H9 (cell line): Measurements from ENCODE around the gene OTOGL. TPM values are rescaled to one million over a fixed set of nuclear protein-coding genes. Genes with fewer than 3 reads are reported as not detected.

Source experiments
- DNase-seq: peaks from one replicate; pipeline ENCODE4 v3.0.0-alpha.2; 2017
- H2AFZ ChIP-seq: one replicate; pipeline ENCODE4 v1.6.1; 2013; ENCODE audit warnings: mild to moderate bottlenecking, low read length, control low read depth, moderate library complexity
- H2AK5ac ChIP-seq: 2 replicates; pipeline ENCODE4 v1.6.1; 2013; ENCODE audit warnings: low read length, control low read depth, mixed read lengths; ENCODE audit not compliant: insufficient read length
- H2BK120ac ChIP-seq: one replicate; pipeline ENCODE4 v1.6.1; 2013; ENCODE audit warnings: low read depth, mild to moderate bottlenecking, low read length, control low read depth, inconsistent platforms; ENCODE audit not compliant: poor library complexity, severe bottlenecking
- H2BK12ac ChIP-seq: 2 replicates; pipeline ENCODE4 v1.6.1; 2013; ENCODE audit warnings: low read length, control low read depth, mixed read lengths, low read depth; ENCODE audit not compliant: insufficient read length
- H2BK15ac ChIP-seq: 2 replicates; pipeline ENCODE4 v1.6.1; 2013; ENCODE audit warnings: low read depth, low read length, control low read depth
- H2BK20ac ChIP-seq: one replicate; pipeline ENCODE4 v1.6.1; 2013; ENCODE audit warnings: low read depth, mild to moderate bottlenecking, low read length, control low read depth, inconsistent platforms; ENCODE audit not compliant: poor library complexity, severe bottlenecking
- H2BK5ac ChIP-seq: 2 replicates; pipeline ENCODE4 v1.6.1; 2013; ENCODE audit warnings: low read length, control low read depth, mixed read lengths; ENCODE audit not compliant: insufficient read length
- H3K14ac ChIP-seq: 2 replicates; pipeline ENCODE4 v1.6.1; 2013; ENCODE audit warnings: low read length, control low read depth; ENCODE audit not compliant: insufficient read depth
- H3K18ac ChIP-seq: 2 replicates; pipeline ENCODE4 v1.6.1; 2013; ENCODE audit warnings: low read depth, mild to moderate bottlenecking, mixed read lengths, low read length, control low read depth; ENCODE audit not compliant: insufficient read length
- H3K23ac ChIP-seq: 2 replicates; pipeline ENCODE4 v1.6.1; 2013; ENCODE audit warnings: low read length, control low read depth, mixed read lengths, low read depth; ENCODE audit not compliant: insufficient read length
- H3K23me2 ChIP-seq: 2 replicates; pipeline ENCODE4 v1.6.1; 2013; ENCODE audit warnings: low read depth, mild to moderate bottlenecking, mixed read lengths, low read length, control low read depth; ENCODE audit not compliant: insufficient read length, poor library complexity, severe bottlenecking
- H3K27ac ChIP-seq: 2 replicates; pipeline ENCODE4 v1.5.1; 2013; ENCODE audit warnings: low read length, control low read depth, mixed read lengths, low read depth; ENCODE audit not compliant: insufficient read length
- H3K27me3 ChIP-seq: 2 replicates; pipeline ENCODE4 v1.6.1; 2013; ENCODE audit warnings: low read length, control low read depth, inconsistent platforms; ENCODE audit not compliant: insufficient read depth
- H3K4ac ChIP-seq: 2 replicates; pipeline ENCODE4 v1.6.1; 2013; ENCODE audit warnings: low read depth, mild to moderate bottlenecking, control low read depth, inconsistent platforms, low read length, moderate library complexity
- H3K4me1 ChIP-seq: 2 replicates; pipeline ENCODE4 v1.6.1; 2013; ENCODE audit warnings: low read length, control low read depth, inconsistent platforms; ENCODE audit not compliant: insufficient read depth
- H3K4me2 ChIP-seq: 2 replicates; pipeline ENCODE4 v1.6.1; 2013; ENCODE audit warnings: low read length, control low read depth, mixed read lengths; ENCODE audit not compliant: insufficient read length, insufficient read depth
- H3K56ac ChIP-seq: 2 replicates; pipeline ENCODE4 v1.6.1; 2013; ENCODE audit warnings: low read depth, mild to moderate bottlenecking, mixed read lengths, low read length, control low read depth; ENCODE audit not compliant: insufficient read length
- H3K79me1 ChIP-seq: 2 replicates; pipeline ENCODE4 v1.6.1; 2013; ENCODE audit warnings: low read depth, mild to moderate bottlenecking, moderate library complexity, low read length, control low read depth, inconsistent platforms; ENCODE audit not compliant: insufficient read depth, poor library complexity, severe bottlenecking
- H3K79me2 ChIP-seq: 2 replicates; pipeline ENCODE4 v1.6.1; 2013; ENCODE audit warnings: low read length, control low read depth, inconsistent platforms; ENCODE audit not compliant: insufficient read depth
- H3K9ac ChIP-seq: 2 replicates; pipeline ENCODE4 v1.6.1; 2013; ENCODE audit warnings: low read length, control low read depth, mixed read lengths; ENCODE audit not compliant: insufficient read length; ENCODE audit errors: extremely low read depth
- H3K9me3 ChIP-seq: one replicate; pipeline ENCODE4 v1.6.1; 2013; ENCODE audit warnings: low read depth, low read length, inconsistent platforms; ENCODE audit not compliant: control insufficient read depth
- H3T11ph ChIP-seq: one replicate; pipeline ENCODE4 v1.6.1; 2013; ENCODE audit warnings: mild to moderate bottlenecking, low read length, control low read depth, inconsistent platforms
- H4K20me1 ChIP-seq: one replicate; pipeline ENCODE4 v1.6.1; 2013; ENCODE audit not compliant: control insufficient read depth, insufficient read length, insufficient read depth
- H4K5ac ChIP-seq: 2 replicates; pipeline ENCODE4 v1.6.1; 2013; ENCODE audit warnings: low read depth, mild to moderate bottlenecking, mixed read lengths, low read length, control low read depth; ENCODE audit not compliant: insufficient read length
- H4K8ac ChIP-seq: replicated peaks from 2 replicates; pipeline ENCODE4 v1.6.1; 2013; ENCODE audit warnings: low read length, control low read depth, mixed read lengths, low read depth; ENCODE audit not compliant: insufficient read length
- H4K91ac ChIP-seq: 2 replicates; pipeline ENCODE4 v1.6.1; 2013; ENCODE audit warnings: low read depth, mild to moderate bottlenecking, moderate library complexity, mixed read lengths, low read length, control low read depth; ENCODE audit not compliant: insufficient read length
- H3K27ac Mint-ChIP-seq, 3 experiments: 2 replicates in 2 of 3; 3 replicates in 1 of 3; pipeline ENCODE4 v1.8.0; 2020 to 2021; ENCODE audit warnings: mixed read lengths in 3 of 3, mild to moderate bottlenecking in 1 of 3, moderate library complexity in 1 of 3
- H3K27me3 Mint-ChIP-seq: 2 replicates; pipeline ENCODE4 v1.8.0; 2021; ENCODE audit warnings: low read depth, mild to moderate bottlenecking, moderate library complexity, mixed read lengths
- H3K36me3 Mint-ChIP-seq, 3 experiments: 2 replicates in 2 of 3; 3 replicates in 1 of 3; pipeline ENCODE4 v1.8.0; 2020 to 2021; ENCODE audit warnings: low read depth in 3 of 3, mixed read lengths in 3 of 3; ENCODE audit not compliant: insufficient read depth in 1 of 3
- H3K4me1 Mint-ChIP-seq, 2 experiments: 2 replicates each; pipeline ENCODE4 v1.8.0; 2020; ENCODE audit warnings: mixed read lengths in 2 of 2
- H3K4me3 Mint-ChIP-seq, 2 experiments: 2 replicates in 1 of 2; 3 replicates in 1 of 2; pipeline ENCODE4 v1.8.0; 2020 to 2021; ENCODE audit warnings: mild to moderate bottlenecking in 2 of 2, mixed read lengths in 2 of 2, moderate library complexity in 1 of 2
- H3K9me3 Mint-ChIP-seq, 2 experiments: 2 replicates in 1 of 2; 3 replicates in 1 of 2; pipeline ENCODE4 v1.8.0; 2020; ENCODE audit warnings: mild to moderate bottlenecking in 2 of 2, mixed read lengths in 2 of 2, moderate library complexity in 1 of 2
- CTCF ChIP-seq: fragments of 200-600 bp; sonication (generic); conservative IDR thresholded peaks from 3 replicates; pipeline ENCODE4 v1.8.0; 2021; ENCODE audit warnings: antibody characterized with exemption, mild to moderate bottlenecking
- WGBS: extraction: QIAGEN DNeasy Blood & Tissue Kit; methylation state at CpG from one replicate; pipeline ENCODE4 v1.1.7; 2013; ENCODE audit warnings: missing lambda C conversion rate, low lambda C conversion rate, mixed read lengths; ENCODE audit not compliant: insufficient read length; ENCODE audit errors: extremely low coverage; 5-methylcytosine and 5-hydroxymethylcytosine counted together
- total RNA-seq: library from RNA; stranded (reverse); gene quantifications from 2 replicates; pipeline ENCODE4 v1.2.1, GENCODE V29; 2021

The OTOGL gene
- total RNA-seq, 1 experiment from 2014 or later: 0.11 TPM

DNA sequence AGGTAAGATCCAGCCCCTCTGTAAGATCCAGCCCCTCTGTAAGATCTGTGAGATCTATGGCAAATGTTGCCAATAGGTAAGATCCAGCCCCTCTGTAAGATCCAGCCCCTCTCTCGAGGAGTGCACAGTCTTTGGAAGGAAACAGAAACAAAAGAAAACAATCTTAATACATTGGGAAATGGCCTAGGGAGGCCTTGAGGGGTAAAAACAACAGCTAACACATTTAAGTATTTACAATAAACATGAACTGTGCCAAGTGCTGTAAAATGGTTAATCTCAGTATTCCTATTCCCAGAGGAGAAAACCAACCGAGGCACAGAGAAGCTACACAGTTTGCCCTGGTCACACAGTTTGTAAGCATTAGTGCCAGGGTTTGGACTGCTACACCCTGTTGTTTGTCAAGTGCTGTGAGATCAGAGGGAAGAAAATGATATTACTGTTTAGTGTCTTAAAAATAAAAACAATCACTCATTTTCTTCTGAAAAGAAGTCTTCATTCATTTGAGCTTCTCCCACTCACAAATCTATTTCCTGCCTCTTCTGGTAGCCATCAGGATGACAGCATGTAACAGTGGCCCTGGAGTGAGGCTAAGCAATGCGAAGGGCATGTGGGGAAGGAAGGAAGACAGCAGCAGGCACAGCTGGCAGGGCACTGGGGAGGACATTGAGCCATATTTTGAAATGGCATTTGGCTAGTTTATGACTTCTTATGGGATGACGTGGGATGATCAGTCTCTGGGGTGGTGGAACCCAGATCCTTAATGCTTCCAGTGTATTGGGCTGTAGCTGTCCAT is 226.0 kb downstream of the OTOGL start:
- Histone ChIP-seq H3K23ac (no peak overlapping the region), H3K27me3 (no peaks in the 10 kb centered on the region), H3K23me2 (no peaks in the 10 kb centered on the region), H3K4me2 (no peak overlapping the region), H4K20me1 (no peaks in the 10 kb centered on the region), H2BK120ac (no peak overlapping the region), H2BK15ac (no peak overlapping the region), H2BK5ac (no peak overlapping the region), H3K27ac (no peak overlapping the region), H3K4me1 (peaks cover 4% of the 10 kb centered on the region; the same call in 1 of the 2 replicates), H2AFZ (no peak overlapping the region), H2BK20ac (no peak overlapping the region), H4K91ac (no peak overlapping the region), H3K79me1 (no peaks in the 10 kb centered on the region), H2AK5ac (no peak overlapping the region), H2BK12ac (no peak overlapping the region), H3K18ac (no peak overlapping the region), H4K8ac (no peak overlapping the region), H3T11ph (no peak overlapping the region), H3K56ac (no peak overlapping the region), H3K9ac (no peak overlapping the region), H3K4ac (no peak overlapping the region), H3K9me3 (no peaks in the 10 kb centered on the region), H3K79me2 (no peaks in the 10 kb centered on the region), H4K5ac (no peak overlapping the region), H3K14ac (no peak overlapping the region)
- H3K4me1 Mint-ChIP-seq: peaks cover 20 to 28% of the 10 kb centered on the region in 2 experiments
- no CpG with 5 or more reads among the region's 4 CpGs for WGBS
- H3K9me3 Mint-ChIP-seq: no peaks in the 10 kb centered on the region
- peak overlapping the region in 1 of 3 experiments; percentile 60; a peak in 2 of 7 replicates for H3K27ac Mint-ChIP-seq
- H3K4me3 Mint-ChIP-seq: no peak overlapping the region
- no peak for TF ChIP-seq CTCF
- no peaks in the 10 kb centered on the region for H3K36me3 Mint-ChIP-seq
- H3K27me3 Mint-ChIP-seq: no peaks in the 10 kb centered on the region
- DNase-seq: peak; percentile 40
